Measurements from ENCODE around the gene IFITM2.
"Not testable (repeated sequence)": the region's sequence is repeated elsewhere in the genome, so short reads cannot be mapped to it uniquely, and the experiment has no call there.

IFITM2 gene

GRCh38 chr11:306645-307371 is 808 bp upstream of the IFITM2 start:
- H3K27ac ChIP-seq (ENCODE audit: low read length): no peak overlapping the region
- no peaks in the 10 kb centered on the region for H4K20me1 ChIP-seq (ENCODE audit: insufficient read depth, low read length)
- no peaks in the 10 kb centered on the region for H3K9me3 ChIP-seq (ENCODE audit: insufficient read depth, low read length)
- H3K4me1 ChIP-seq (ENCODE audit: low read length): peaks cover 33% of the 10 kb centered on the region
- no peaks in the 10 kb centered on the region for H3K36me3 ChIP-seq (replicated peaks; ENCODE audit: low read depth, low read length)
- H3K9ac ChIP-seq (ENCODE audit: low read length): no peak overlapping the region
- TF ChIP-seq CTCF (IDR thresholded peaks at IDR 0.05; ENCODE audit: low read depth, low read length): no peak
- TF ChIP-seq EZH2phosphoT487 (IDR thresholded peaks at IDR 0.05; ENCODE audit: low read depth): no peak
- H3K4me2 ChIP-seq (ENCODE audit: low read length): no peak overlapping the region
- no peak overlapping the region for H2AFZ ChIP-seq (ENCODE audit: low read depth, low read length)
- peaks cover 4% of the 10 kb centered on the region; the same call in 1 of the 2 replicates for H3K27me3 ChIP-seq (ENCODE audit: low read depth, low read length)
- H3K4me3 ChIP-seq (ENCODE audit: low read length): no peak overlapping the region
- H3K79me2 ChIP-seq (ENCODE audit: low read length): no peaks in the 10 kb centered on the region

GRCh38 chr11:308740-309665 is 1.4 kb downstream of the IFITM2 start:
- H3K9me3 ChIP-seq (ENCODE audit: insufficient read depth, low read length); H3K27ac ChIP-seq (ENCODE audit: low read length); H2AFZ ChIP-seq (ENCODE audit: low read depth, low read length); H3K27me3 ChIP-seq (ENCODE audit: low read depth, low read length); H3K79me2 ChIP-seq (ENCODE audit: low read length); H3K36me3 ChIP-seq (replicated peaks; ENCODE audit: low read depth, low read length); H4K20me1 ChIP-seq (ENCODE audit: insufficient read depth, low read length): not testable (repeated sequence)
- peaks cover 21% of the 10 kb centered on the region for H3K4me1 ChIP-seq (ENCODE audit: low read length)
- peak overlapping the region; percentile 74; the same call in 1 of the 2 replicates for H3K9ac ChIP-seq (ENCODE audit: low read length)
- H3K4me2 ChIP-seq (ENCODE audit: low read length): peak overlapping the region; percentile 68
- H3K4me3 ChIP-seq (ENCODE audit: low read length): peak overlapping the region; percentile 80

- H3K79me2 ChIP-seq (ENCODE audit: low read length); H3K36me3 ChIP-seq (replicated peaks; ENCODE audit: low read depth, low read length); H3K4me3 ChIP-seq (ENCODE audit: low read length); H3K27me3 ChIP-seq (ENCODE audit: low read depth, low read length); H3K27ac ChIP-seq (ENCODE audit: low read length); H3K9ac ChIP-seq (ENCODE audit: low read length); H3K9me3 ChIP-seq (ENCODE audit: insufficient read depth, low read length); H3K4me2 ChIP-seq (ENCODE audit: low read length); H2AFZ ChIP-seq (ENCODE audit: low read depth, low read length); H4K20me1 ChIP-seq (ENCODE audit: insufficient read depth, low read length): not testable (repeated sequence)
- peaks cover 19% of the 10 kb centered on the region for H3K4me1 ChIP-seq (ENCODE audit: low read length)
Observed at GRCh38 chr11:309979-310572, 2.5 kb downstream of the IFITM2 start.

GRCh38 chr11:311013-311748 is 3.6 kb downstream of the IFITM2 start:
- H3K4me1 ChIP-seq (ENCODE audit: low read length): peaks cover 19% of the 10 kb centered on the region
- 0 out of 2 replicates have a peak overlapping the region, but pooled peaks have one; percentile 43 for H3K4me3 ChIP-seq (ENCODE audit: low read length)
- not testable (repeated sequence) for H4K20me1 ChIP-seq (ENCODE audit: insufficient read depth, low read length); H3K27me3 ChIP-seq (ENCODE audit: low read depth, low read length); H3K27ac ChIP-seq (ENCODE audit: low read length); H3K9me3 ChIP-seq (ENCODE audit: insufficient read depth, low read length); H3K36me3 ChIP-seq (replicated peaks; ENCODE audit: low read depth, low read length); H3K9ac ChIP-seq (ENCODE audit: low read length); H3K79me2 ChIP-seq (ENCODE audit: low read length); H2AFZ ChIP-seq (ENCODE audit: low read depth, low read length)
- peak overlapping the region; percentile 38; the same call in 1 of the 2 replicates for H3K4me2 ChIP-seq (ENCODE audit: low read length)

GRCh38 chr11:312092-312816 is 4.6 kb downstream of the IFITM2 start:
- no peak overlapping the region for H3K4me3 ChIP-seq (ENCODE audit: low read length)
- no peak overlapping the region for H3K9ac ChIP-seq (ENCODE audit: low read length)
- H3K4me2 ChIP-seq (ENCODE audit: low read length): peak overlapping the region; percentile 38
- no peaks in the 10 kb centered on the region for H3K79me2 ChIP-seq (ENCODE audit: low read length)
- no peaks in the 10 kb centered on the region for H3K36me3 ChIP-seq (replicated peaks; ENCODE audit: low read depth, low read length)
- H4K20me1 ChIP-seq (ENCODE audit: insufficient read depth, low read length): no peaks in the 10 kb centered on the region
- H3K27ac ChIP-seq (ENCODE audit: low read length): no peak overlapping the region
- TF ChIP-seq CTCF (IDR thresholded peaks at IDR 0.05; ENCODE audit: low read depth, low read length): no peak
- no peak for TF ChIP-seq EZH2phosphoT487 (IDR thresholded peaks at IDR 0.05; ENCODE audit: low read depth)
- no peaks in the 10 kb centered on the region for H3K9me3 ChIP-seq (ENCODE audit: insufficient read depth, low read length)
- H2AFZ ChIP-seq (ENCODE audit: low read depth, low read length): no peak overlapping the region
- peaks cover 7% of the 10 kb centered on the region; the same call in 1 of the 2 replicates for H3K27me3 ChIP-seq (ENCODE audit: low read depth, low read length)
- H3K4me1 ChIP-seq (ENCODE audit: low read length): peaks cover 19% of the 10 kb centered on the region
